Amniotic stem cell (primary cell): ENCODE measurements around the gene DOCK3.
"Not testable (repeated sequence)": the region's sequence is repeated elsewhere in the genome, so short reads cannot be mapped to it uniquely, and the experiment has no call there.

ENCODE experiments used
- DNase-seq: peaks from one replicate; lab custom pipeline; 2025; lab: John Stamatoyannopoulos, UW

DOCK3 gene

DNA sequence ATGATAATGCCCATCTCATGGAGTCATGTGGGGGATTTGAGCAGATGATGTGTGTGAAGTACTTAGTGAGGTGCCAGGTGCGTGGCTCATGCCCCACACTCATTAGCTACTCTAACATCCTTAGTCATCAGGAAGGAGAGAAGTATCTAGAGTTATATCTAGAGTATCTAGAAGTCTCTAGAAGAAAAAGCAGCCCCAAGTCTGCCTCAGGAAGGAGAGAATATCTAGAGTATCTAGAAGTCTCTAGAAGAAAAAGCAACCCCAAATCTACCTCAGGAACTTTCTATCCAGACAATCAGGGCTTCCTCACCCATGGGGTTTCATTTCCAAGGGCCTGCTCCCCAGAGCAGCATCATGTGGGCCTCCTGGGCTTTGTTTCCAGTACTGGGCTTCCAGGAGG lies 24.7 kb upstream of the DOCK3 start:
- DNase-seq, result no peak

- no peak for DNase-seq
Observed at GRCh38 chr3:50651445-50651844, 23.3 kb upstream of the DOCK3 start.

DNA sequence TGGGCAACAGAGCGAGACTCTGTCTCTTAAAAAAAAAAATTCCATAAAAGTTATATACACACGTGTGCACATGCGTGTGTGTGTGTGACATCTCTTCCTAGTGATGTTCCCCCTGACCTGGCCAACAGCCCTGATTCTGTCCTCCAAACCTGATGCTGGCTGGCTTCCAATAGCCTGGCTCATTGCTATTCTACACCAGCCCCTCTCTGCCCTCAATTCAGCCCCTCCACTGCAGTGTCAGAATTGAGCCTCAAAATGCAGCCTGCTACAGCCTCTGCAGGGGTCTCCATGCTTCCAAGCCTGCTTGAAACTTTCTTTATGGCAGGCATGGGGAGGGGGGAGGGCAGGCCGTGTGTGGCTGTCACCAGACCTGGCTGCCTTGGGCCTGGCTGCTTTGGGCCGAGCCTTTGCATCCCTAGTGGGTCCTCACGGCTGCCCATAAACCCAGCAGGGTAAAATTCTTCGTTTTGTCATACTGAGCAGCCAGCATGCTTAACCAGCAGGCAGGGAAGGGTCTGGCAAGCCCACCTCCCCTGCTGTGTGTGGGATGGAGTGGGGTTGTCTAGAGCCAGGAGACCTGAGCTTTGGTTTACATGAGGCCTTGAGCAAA lies 22.7 kb upstream of the DOCK3 start:
- no peak for DNase-seq

DNA sequence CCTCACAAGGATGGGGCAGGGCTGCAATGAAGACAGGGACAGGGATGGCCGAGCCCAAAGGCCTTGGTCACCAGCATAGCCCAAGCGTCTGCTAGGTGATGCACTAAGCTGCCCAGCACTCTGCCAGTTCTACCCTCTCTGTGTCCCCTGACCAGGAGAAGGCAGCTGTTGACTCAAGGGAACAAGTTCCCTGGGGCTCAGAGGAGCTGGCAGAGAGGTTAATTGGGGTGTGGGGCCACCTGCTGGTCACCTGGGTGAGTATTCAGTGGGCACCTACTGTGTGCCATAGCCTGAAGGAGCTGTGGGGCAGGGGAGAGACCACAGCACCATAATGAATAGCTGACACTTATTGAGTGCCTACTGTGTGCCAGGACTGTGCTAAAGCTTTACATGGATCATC lies 22.0 kb upstream of the DOCK3 start:
- DNase-seq, result no peak

DNA sequence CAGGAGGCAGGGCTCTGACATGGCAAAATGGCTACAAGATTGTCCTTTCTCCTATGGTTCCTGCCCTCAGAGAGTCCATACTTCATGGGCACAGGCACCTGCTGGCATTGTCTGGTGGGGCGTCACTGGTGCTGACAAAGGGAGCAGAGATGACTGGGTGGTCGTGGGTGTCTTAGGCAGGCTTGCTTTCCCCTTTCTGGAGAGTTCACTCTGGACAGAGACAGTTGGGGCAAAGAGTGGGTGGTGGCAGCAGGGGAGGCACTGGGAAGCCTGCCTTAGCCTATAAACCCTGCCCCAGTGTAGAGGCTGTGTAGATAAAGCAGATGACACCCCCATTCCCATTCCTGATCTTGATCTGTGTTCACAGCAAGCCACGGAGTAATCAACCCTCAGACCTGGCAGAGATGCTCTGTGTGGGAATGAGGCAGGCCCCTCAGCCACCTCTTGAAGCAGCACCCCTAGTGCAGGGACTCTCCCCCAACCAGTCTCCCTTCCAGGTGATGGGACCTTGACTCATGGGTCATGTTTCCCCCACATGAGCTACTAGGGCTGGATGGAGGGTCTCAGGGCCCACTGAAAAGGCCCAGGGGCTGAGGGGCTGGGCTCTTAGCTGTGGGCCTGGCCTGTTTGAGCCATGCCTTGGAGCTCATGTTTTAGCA lies 20.7 kb upstream of the DOCK3 start:
- no peak for DNase-seq

DNA sequence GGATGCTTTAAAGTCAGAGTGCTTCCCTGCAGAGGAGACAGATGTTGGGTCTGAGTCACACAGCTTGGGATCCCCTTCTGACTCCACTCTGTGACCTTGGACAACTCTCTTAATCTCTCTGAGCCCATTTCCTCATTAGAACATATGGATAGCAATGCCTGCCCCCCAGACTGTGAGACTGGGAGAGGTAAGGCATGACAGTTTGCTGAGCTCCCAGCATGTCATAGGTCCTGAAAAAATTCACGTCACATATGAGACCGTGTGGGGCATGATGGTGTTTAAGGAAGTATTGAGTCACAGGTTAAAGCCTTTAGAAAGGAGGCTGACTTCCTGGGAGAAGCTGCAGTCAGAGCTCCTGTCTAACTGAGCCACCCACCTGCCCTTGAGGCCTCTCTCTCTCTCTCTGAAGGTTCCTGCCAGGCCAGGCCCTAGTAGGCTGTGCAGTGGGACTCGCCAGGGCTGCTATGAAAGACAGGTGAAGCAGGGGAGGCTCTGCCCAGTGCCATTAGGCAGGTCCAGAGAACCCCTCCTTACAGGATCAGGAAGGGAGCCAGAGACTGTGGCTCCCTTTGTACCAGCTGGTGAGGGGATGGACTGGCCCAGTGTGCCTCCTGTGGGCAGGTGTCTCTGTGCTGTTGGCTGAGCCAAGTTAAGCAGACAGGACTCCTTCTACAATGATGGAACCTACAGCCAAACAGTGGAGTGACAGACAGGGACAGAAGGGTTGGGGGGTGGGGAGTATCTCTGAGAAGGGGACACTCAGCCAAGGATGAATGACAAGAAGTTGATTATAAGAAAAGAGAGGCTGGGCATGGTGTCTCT lies 19.5 kb upstream of the DOCK3 start:
- DNase-seq, result no peak

DNA sequence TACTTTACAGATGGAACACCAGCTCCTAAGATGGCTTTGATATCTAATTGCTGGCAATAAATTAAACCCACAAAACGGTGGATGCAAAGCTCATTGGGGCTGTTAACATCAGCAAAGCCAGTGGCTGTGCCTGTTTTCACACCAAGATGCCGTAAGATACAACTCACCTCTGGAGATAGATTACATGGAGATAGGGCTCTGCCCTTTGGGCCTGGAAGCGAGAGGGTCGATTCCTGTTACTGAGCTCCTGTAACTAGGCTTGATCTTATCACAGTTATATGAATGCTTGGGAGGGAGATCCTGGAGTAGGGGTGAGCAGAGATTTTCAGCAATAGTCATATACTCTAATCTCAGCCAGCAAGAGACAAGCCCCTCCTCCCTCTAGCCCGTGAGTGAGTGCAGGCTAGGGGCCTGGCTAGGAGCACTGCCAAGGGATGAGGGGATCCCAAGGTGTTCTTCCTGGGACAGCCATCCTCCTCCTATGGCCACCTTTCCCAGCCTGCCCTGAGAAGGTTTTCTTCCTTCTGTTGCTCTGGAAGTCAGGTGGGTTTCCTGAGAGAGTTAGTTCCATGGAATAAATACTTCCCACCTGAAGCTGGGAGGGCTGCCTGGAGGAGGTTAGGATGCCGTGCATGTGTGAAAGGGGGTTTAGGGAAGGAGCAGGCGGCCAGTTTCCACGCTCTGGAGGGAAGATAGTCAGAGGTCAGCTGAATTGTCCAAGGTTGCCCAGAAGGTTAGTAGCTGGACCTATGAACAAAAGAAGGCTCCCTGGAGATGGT lies 18.1 kb upstream of the DOCK3 start:
- no peak for DNase-seq

DNA sequence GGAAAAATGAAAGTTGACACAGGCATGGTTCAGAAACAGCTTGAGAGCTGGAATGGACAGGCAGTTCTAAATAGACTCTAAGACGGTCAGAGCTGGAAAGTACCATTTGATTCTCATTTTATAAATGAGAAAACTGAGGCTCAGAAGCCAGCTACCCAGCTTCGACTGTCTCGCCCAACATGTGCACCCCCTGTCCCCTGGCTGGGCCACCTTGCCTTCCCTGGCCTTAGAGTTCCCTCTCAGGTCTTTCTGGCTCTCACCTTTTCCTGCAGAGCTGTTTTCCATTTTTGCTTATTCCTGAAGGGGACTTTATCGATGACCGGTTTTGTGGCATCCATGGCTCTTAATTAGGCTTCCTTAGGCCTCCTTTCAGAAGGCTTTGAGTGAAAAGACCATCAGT lies 17.3 kb upstream of the DOCK3 start:
- no peak for DNase-seq

DNA sequence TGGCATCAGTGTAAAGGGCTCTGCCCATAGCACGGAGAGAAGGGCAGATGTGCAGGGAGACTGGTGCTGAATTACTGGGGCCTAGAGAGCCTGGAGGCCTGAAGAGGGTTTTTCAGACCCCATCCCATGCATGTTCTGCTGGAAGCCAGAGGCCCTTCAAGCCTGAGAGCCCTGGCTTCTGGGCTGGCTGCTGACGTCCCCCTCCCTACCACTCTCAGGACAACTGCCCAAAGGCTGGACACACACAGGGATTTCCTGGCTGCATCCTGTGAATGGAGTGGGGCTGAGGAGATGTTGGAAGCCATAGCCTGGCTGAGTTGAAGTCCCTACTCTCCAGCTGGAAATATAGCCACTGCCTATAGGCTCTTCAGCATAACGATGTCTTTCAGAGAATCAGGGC lies 16.9 kb upstream of the DOCK3 start:
- DNase-seq, result no peak

DNA sequence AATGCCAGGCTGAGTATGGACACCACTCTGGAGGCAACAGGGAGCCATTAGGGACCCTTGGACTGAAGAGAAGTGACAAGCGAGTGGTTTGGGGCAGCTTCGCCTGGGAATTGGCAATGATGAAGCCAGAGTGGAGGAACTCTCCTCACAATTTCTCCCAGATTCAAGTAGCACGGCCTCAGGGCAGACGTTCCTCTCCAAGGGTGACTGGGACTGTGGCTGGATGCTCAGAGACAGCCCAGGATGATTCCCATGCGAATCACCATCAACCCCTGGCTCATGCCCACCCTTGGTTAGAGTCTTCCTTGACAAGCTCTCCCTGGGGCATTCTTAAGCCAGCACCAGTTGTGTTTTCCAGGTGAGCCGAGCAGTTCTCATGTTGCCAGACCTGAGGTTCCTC lies 16.3 kb upstream of the DOCK3 start:
- DNase-seq, result no peak

GRCh38 chr3:50658831-50659230 lies 15.9 kb upstream of the DOCK3 start:
- no peak for DNase-seq

GRCh38 chr3:50660386-50660785 lies 14.3 kb upstream of the DOCK3 start:
- DNase-seq, result no peak

DNA sequence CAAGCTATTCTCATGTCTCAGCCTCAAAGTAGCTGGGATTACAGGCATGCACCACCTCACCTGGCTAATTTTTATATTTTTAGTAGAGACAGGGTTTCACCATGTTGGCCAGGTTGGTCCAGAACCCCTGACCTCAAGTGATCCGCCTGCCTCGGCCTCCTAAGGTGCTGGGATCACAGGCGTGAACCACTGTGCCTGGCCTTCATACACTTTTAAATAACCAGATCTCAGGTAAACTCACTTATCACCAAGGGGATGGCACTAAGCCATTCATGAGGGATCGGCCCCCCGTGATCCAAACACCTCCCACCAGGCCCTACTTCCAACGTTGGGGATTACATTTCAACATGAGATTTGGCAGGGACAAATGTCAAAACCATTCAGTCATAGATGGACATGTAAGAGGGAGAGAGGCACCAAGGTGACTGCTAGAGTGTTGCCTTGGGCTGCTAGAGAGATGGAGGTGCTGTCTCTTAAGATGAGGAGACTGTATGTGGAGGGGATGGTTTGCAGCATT lies 13.3 kb upstream of the DOCK3 start:
- no peak for DNase-seq

DNA sequence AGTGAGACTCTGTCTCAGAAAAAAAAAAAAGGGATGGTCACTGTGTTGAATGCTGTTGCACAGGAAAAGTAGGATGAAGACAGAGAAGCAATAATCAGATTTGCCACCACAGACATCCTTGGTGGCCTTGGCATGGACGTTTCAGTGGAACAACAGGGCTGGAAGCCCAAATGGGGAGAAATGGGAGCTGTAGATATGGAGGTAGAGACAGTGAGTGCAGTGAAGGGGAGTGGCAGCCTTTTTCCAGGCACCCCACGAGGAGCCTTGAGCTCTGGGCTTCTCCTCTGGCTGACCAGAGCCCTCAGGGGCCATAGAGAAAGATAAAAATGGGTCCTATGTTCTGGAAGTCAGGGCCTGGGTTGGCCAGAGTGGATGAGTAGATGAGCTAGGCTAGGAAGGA lies 12.3 kb upstream of the DOCK3 start:
- no peak for DNase-seq

- no peak for DNase-seq
Observed at GRCh38 chr3:50665081-50665840, 9.5 kb upstream of the DOCK3 start.

DNA sequence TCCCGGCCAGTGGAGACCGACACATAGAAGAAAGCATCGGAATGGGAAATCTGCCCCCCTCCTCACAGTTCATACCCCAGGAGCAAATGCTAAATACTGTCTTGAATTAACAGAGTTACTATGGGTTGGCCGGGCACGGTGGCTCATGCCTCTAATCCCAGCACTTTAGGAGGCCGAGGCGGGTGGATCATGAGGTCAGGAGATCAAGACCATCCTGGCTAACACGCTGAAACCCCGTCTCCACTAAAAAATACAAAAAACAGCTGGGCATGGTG lies 8.9 kb upstream of the DOCK3 start:
- DNase-seq, result not testable (repeated sequence)

DNA sequence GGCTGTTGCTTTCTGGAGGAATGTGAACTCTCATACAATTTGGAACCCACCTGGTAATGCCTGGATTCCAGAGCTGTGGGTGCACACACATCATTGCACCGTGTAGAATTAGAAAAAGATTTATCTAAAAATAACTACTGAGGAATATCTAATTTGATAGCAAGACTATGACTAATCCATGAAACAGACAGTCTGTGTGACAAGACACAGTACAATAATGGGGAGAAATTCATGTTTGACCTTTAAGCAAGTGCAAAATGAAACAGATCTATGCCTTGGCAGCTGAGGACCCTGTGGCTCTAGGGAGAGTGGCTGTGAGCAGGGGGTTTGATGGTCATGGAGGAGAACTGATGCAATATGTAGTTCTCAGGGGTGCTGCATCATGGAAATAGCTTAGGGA lies 7.9 kb upstream of the DOCK3 start:
- no peak for DNase-seq

DNA sequence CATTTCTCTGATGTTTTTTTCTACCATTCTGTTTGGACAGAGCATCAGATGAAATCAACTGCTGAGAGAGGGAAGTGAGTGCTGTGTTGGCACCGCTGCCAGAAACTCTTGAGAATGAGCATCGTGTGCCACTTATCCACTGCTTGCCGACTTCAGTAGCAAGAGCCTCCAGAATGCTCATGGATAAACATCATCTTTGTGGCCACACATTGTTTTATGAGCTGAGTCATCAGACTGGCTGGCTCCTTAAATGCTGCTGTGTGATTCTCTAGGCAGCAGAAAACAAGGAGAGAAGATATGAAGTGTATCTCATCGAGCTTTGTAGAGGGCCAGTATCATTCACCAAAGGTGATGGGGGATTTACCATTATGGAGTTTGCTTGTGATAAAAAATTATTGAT lies 3.4 kb upstream of the DOCK3 start:
- DNase-seq, result peak; percentile 35

DNA sequence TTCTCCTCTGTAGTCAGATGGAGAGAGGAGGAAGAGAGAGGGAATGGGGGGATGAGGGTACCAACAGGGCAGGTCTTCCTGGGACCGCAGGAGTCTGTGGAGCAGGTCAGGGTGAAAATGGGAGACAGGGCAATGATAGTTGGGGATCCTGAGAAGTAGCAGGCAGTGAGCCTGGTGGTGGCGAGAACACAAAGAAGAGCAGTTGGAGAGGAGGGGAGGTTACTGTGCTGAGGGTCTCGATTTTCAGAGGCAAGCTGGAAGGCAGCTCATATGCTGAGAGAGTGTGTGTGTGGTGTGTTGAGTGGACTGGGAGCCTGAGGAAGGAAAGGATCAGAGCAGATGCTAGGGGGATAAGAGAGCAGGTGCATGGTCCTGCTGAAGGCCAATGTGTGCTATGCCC lies 2.1 kb upstream of the DOCK3 start:
- DNase-seq, result no peak

DNA sequence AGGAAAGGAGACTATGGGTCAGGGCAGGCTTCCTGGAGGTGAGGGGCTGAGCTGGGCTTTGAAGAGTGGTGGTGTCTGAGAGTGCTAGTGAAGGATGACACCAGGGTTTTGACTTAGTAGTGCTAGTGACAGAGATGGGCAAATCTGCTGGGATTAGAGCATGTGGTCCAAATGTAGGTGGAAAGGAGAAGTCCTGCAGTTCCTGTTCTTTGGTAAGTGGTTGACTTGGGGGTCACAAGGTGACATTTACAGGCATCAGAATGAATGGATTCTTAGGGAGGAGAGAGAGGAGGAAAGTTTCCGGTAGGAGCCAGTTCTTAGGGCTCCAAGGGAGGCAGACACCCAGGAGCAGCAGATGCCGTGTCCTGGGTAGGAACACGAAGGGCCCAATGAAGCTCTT lies 796 bp upstream of the DOCK3 start:
- DNase-seq, result no peak

GRCh38 chr3:50675179-50676030 lies 678 bp downstream of the DOCK3 start:
- DNase-seq, result no peak
